ENCODE results near the gene CBX6. TPM values are rescaled to one million over a fixed set of nuclear protein-coding genes. Genes with fewer than 3 reads are reported as not detected.
A peak's percentile ranks its signal among the peaks of the same experiment; 100 is the strongest.

The CBX6 gene
- total RNA-seq, 1 donor from 2014 or later = 5.6 TPM

DNA sequence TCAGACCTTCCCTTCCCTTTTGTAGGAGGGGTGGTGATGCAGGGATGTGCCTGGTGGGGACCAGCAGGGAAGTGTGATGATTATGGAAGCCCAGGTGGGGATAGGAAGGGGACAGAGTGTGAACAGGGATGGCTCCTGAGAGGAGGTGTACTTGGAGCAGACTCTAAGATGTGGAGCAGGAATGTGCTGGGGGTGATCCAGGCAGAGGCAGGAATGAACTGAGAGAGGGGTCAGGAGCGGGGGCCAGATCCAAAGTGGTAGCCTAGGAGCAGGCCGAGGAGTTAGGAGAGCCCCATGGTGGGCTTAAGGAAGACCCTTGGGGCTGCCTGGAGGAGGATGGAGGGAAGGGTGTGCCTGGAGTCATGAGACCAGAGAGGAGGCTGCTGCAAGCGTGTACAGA, 31.9 kb downstream of the CBX6 start:
- no peak for ATAC-seq

- no peak for ATAC-seq
Measured at GRCh38 chr22:38839686-38840085, 32.3 kb downstream of the CBX6 start.

DNA sequence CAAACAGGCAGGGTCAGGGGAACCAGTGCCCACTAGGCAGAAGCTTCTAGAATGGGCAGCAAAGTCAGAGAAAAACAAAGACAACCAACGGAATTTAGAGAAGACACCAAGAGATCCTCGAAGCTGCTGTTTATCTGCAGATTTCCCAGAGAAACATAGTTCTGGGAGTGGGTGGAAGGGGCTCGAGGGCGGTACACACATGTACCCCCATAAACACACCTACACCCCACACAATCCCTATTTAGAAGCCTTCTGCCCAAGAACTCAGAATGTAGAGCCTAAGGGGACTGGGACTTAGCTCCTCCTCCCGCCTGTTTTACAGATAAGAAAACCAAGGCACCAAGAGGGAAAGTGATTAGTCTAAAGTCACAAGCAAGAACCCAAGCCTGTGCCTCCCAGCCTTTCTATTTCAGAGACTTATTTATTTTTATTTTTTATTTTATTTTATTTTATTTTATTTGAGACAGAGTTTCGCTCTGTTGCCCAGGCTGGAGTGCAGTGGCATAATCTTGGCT, 34.5 kb downstream of the CBX6 start:
- no peak for ATAC-seq

GRCh38 chr22:38835888-38836301, 36.1 kb downstream of the CBX6 start:
- no peak for ATAC-seq

GRCh38 chr22:38834991-38835390, 37.0 kb downstream of the CBX6 start:
- ATAC-seq = no peak

GRCh38 chr22:38834215-38834953, 37.6 kb downstream of the CBX6 start:
- no peak for ATAC-seq

GRCh38 chr22:38833061-38833460, 39.0 kb downstream of the CBX6 start:
- no peak for ATAC-seq

- no peak for ATAC-seq
Measured at GRCh38 chr22:38832005-38832978, 39.7 kb downstream of the CBX6 start.

DNA sequence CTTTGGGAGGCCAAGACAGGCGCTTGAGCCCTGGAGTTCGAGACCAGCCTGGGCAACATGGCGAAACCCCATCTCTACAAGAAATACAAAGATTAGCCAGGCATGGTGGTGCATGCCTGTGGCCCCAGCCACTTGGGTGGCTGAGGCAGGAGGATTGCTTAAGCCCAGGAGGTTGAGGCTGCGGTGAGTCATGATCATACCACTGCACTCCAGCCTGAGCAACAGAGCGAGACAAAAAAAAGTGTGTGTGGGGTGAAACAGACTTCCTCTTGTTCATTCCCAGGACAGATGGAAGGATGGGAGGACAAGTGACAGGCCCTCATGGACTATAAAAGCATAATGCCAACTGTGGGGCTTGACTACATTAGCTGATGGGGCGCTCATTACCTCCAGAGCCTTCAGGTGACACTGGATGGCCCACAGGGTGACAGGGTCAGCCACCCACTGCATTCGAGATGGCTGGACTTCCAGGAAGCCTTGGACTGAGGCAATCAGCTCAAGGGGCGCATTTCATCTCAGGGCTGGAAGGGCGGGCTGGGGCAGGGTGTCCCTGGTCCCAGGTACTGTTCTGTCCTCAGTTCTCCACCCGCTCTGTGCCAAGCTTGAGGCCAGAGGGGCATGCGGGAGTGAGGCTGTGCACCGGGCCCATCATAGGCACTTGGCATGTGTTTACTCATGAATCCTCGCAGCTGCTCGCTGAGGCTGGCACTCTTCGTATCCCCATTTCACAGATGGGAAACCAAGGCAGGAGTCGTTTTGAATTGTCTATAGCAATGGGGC, 40.7 kb downstream of the CBX6 start:
- ATAC-seq = no peak

DNA sequence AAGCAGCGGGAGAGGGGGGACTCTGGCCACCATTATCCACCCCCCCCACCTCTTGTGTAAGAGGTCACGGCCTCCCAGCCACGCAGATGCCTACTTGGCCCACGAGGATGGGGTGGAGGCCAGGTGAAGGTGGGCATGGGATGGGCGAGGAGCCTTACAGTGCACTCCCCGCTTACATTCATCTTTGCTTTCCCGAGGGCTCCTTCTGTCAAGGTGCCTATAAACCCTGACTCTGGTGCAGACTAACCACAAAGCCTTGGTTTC, 41.2 kb downstream of the CBX6 start:
- ATAC-seq = no peak

- ATAC-seq = no peak
Measured at GRCh38 chr22:38830026-38830844, 41.8 kb downstream of the CBX6 start.

DNA sequence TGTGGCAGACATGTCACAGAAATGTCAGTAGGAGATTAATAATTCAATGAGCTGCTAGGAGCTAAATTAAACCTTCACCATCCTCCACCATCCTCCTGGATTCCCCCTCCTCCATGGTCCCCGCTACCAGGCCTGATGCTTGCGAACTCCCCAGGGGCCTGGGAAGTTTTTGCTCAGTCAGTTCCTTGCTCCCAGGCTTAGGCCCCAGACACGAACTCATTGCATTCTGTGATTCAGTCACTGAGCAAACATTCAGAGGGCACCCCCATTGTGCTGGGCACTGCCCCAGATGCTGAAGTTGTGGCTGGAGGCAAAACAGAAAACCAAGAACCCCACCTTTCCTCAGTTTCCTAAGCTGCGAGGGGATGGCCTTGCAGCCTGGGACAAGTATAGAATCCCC, 42.5 kb downstream of the CBX6 start:
- no peak for ATAC-seq

DNA sequence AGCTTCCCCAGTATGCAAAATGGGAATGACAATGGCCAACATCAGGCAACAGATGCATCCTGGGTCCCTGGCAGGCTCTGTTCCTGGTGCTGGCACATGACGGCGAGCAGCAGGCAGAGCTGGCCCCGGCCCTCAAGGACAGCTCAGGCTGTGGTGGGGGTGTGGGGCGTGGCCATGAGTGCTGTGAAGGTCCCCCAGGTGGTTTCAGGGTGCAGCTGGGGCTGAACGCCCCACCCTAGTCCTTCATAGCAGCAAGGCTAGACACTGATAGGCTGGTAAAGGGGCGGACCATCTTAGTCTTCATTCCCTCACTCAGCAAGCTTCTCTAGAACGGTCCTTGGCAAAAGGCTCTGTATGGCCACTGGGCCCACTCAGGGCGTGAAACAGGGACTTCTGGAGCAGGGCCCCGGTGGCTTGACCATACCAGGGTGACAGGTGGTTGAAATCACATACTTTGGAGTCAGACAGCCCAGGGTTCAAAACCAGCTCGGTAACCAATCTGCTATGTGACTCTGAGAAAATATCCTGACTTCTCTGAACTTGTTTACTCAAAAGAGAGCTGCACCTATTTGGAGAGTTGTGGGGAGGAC, 43.3 kb downstream of the CBX6 start:
- ATAC-seq = no peak

GRCh38 chr22:38828191-38828590, 43.8 kb downstream of the CBX6 start:
- no peak for ATAC-seq

DNA sequence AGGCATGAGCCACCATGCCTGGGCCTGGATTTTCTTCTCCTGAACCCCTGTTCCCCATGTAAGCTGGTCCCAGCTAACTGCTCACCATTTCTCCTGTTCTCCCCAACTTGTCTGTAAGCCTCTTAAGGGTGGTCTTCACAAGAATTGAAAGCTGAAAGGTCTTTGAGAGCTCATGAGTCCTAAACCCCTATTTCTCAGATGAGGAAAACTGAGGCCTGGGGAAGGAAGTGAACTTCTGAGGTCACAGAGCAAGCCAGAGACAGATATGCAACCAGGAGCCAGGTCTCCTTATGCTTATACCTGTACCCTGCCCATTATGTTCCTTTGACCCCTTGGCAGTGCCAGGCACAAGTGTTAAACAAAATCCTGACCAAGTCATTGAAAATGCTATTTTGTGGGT, 44.5 kb downstream of the CBX6 start:
- no peak for ATAC-seq

GRCh38 chr22:38826801-38827200, 45.2 kb downstream of the CBX6 start:
- no peak for ATAC-seq

DNA sequence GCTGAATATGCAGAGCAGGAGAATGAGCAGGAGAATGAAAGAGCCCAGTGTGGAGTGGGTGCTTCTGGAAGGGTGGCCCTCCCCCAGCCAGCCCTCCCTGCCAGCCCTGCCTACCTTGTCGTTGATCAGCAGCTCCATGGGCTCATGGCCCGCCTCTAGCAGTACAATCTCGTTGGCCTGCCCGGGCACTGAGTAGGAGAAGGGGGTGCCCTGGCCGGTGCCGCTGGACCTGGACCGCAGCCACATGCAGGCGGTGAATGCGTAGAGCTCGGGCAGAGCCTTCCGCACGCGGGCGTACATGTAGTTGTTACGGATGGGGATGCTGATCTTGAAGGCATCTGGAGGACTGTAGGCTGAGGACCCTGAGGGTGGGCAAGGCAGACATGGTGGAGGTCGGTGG, 45.6 kb downstream of the CBX6 start:
- no peak for ATAC-seq

DNA sequence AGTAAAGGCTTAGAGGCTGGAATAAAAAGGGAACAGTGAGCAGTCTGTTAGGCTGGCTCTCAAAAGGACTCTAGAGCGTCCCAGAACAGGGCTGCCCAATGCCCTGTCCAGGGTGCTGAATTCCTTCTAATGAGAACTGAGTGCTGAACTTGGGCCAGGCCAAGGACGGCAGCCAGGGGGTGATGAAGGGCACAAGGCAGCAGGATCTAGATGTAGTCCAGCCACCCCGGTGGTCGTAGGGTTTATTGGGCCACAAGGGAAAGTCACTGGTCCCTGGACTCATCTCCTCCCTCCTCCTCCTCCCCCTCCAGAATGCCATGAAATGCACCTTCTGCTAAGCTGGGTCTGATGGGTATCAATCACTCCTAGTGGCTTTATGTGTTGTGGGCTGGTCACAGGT, 47.4 kb downstream of the CBX6 start:
- peak; percentile 58 for ATAC-seq

- no peak for ATAC-seq
Measured at GRCh38 chr22:38823637-38824036, 48.4 kb downstream of the CBX6 start.

- ATAC-seq = no peak
Measured at GRCh38 chr22:38823076-38823475, 48.9 kb downstream of the CBX6 start.

DNA sequence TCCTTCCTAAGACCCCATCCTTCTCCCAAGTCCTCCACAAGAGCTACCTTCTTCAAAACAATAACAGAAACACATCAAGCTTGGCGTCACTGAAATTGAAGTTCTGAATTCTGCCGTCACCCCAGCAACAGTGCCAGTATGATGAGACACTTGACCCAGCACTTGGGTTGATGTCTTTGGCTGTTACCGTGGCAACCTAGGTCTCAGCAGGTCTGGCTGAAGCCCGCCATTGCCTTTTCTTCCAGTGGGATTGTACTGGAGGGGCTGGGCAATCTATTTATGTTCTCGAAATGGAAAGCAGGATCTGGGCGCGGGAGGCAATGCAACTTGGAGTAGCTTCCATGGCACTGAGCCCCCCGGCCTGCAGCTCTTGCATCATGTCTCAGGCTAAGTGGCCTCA, 52.0 kb downstream of the CBX6 start:
- ATAC-seq = no peak
